Smooth muscle cell (in vitro differentiated cells): Measurements from ENCODE around the gene NCOA7. TPM values are rescaled to one million over a fixed set of nuclear protein-coding genes. Genes with fewer than 3 reads are reported as not detected.
A peak's percentile ranks its signal among the peaks of the same experiment; 100 is the strongest.

ENCODE experiments used
- DNase-seq: peaks from one replicate; lab custom pipeline; 2025; ENCODE audit not compliant: unreplicated experiment; lab: John Stamatoyannopoulos, UW
- H2AFZ ChIP-seq: fragments of 200-600 bp; sonication (generic); 2 replicates; pipeline ENCODE4 v1.6.0; 2016; ENCODE audit warnings: antibody characterized with exemption, low read depth, mild to moderate bottlenecking
- H3F3A ChIP-seq: fragments of 200-600 bp; sonication (generic); 2 replicates; pipeline ENCODE4 v1.6.0; 2017; ENCODE audit warnings: antibody characterized with exemption, low read depth
- H3K27ac ChIP-seq: fragments of 200-600 bp; sonication (generic); 2 replicates; pipeline ENCODE4 v1.5.1; 2016; ENCODE audit warnings: low read depth, mild to moderate bottlenecking
- H3K27me3 ChIP-seq: fragments of 200-600 bp; sonication (generic); 2 replicates; pipeline ENCODE4 v1.6.1; 2016; ENCODE audit warnings: low read depth, mild to moderate bottlenecking
- H3K36me3 ChIP-seq: fragments of 200-600 bp; sonication (generic); 2 replicates; pipeline ENCODE4 v1.5.1; 2016; ENCODE audit warnings: low read depth
- H3K4me1 ChIP-seq: fragments of 200-600 bp; sonication (generic); 2 replicates; pipeline ENCODE4 v1.5.1; 2016; ENCODE audit warnings: low read depth
- H3K4me2 ChIP-seq: fragments of 200-600 bp; sonication (generic); 2 replicates; pipeline ENCODE4 v1.6.0; 2016; ENCODE audit warnings: mild to moderate bottlenecking
- H3K4me3 ChIP-seq: fragments of 200-600 bp; sonication (generic); 2 replicates; pipeline ENCODE4 v1.5.1; 2016; ENCODE audit warnings: mild to moderate bottlenecking
- H3K79me2 ChIP-seq: fragments of 200-600 bp; sonication (generic); 2 replicates; pipeline ENCODE4 v1.6.0; 2016; ENCODE audit warnings: low read depth, mild to moderate bottlenecking
- H3K9ac ChIP-seq: fragments of 200-600 bp; sonication (generic); 2 replicates; pipeline ENCODE4 v1.6.0; 2016; ENCODE audit warnings: low read depth
- H3K9me3 ChIP-seq: fragments of 200-600 bp; sonication (generic); replicated peaks from 2 replicates; pipeline ENCODE4 v1.5.1; 2016; ENCODE audit warnings: low read depth
- H4K20me1 ChIP-seq: fragments of 200-600 bp; sonication (generic); 2 replicates; pipeline ENCODE4 v1.6.0; 2016; ENCODE audit warnings: low read depth
- CTCF ChIP-seq: fragments of 200-600 bp; sonication (generic); IDR thresholded peaks from 2 replicates; pipeline ENCODE4 v1.5.1; 2017; ENCODE audit warnings: borderline replicate concordance, mild to moderate bottlenecking, antibody characterized with exemption; ENCODE audit not compliant: insufficient read depth, poor library complexity, severe bottlenecking
- WGBS: methylation state at CpG from one replicate; pipeline ENCODE4 v1.1.7; 2016; ENCODE audit warnings: low lambda C conversion rate; 5-methylcytosine and 5-hydroxymethylcytosine counted together
- polyA plus RNA-seq: library from polyadenylated mRNA; unstranded; fragments of >200 nt; fragmentation: Nextera tagmentation; extraction: Ambion mirVana; gene quantifications from 2 replicates; pipeline ENCODE4 v1.2.1, GENCODE V29; 2016
- total RNA-seq: library from RNA; depleted of rRNA; stranded (reverse); fragments of >200 nt; gene quantifications from 2 replicates; pipeline ENCODE4 v1.2.3, GENCODE V29; 2014

The NCOA7 gene
- total and polyA plus RNA-seq, 2 experiments from 2014 or later = 38.1 to 44.0 TPM

- DNase-seq = no peak
Observed at GRCh38 chr6:125787791-125788190, 3.0 kb upstream of the NCOA7 start.

GRCh38 chr6:125789167-125789566, 1.6 kb upstream of the NCOA7 start:
- 91% methylated on average over 1 of the region's 1 CpG for WGBS
- H3K4me2 ChIP-seq = no peak overlapping the region
- no peaks in the 10 kb centered on the region for H3K9me3 ChIP-seq
- no peak for DNase-seq
- peaks cover 5% of the 10 kb centered on the region for H3K4me1 ChIP-seq
- H3K4me3 ChIP-seq = no peak overlapping the region
- H3F3A ChIP-seq = peaks cover 23% of the 10 kb centered on the region
- H3K9ac ChIP-seq = no peak overlapping the region
- H3K27me3 ChIP-seq = no peaks in the 10 kb centered on the region
- no peaks in the 10 kb centered on the region for H4K20me1 ChIP-seq
- H3K36me3 ChIP-seq = no peaks in the 10 kb centered on the region
- peak overlapping the region; percentile 76 for H3K27ac ChIP-seq
- peaks cover 23% of the 10 kb centered on the region for H3K79me2 ChIP-seq
- H2AFZ ChIP-seq = no peak overlapping the region
- no peak for TF ChIP-seq CTCF

More at GRCh38 chr6:125787791-125788190, 3.0 kb upstream of the NCOA7 start:
- Histone ChIP-seq H3K36me3 (no peaks in the 10 kb centered on the region), H3K4me3 (no peak overlapping the region), H3K79me2 (peaks cover 22% of the 10 kb centered on the region), H3K4me2 (no peak overlapping the region), H4K20me1 (no peaks in the 10 kb centered on the region), H3K4me1 (peaks cover 5% of the 10 kb centered on the region), H3K27ac (no peak overlapping the region), H2AFZ (no peak overlapping the region), H3K9ac (no peak overlapping the region), H3F3A (peaks cover 23% of the 10 kb centered on the region), H3K27me3 (no peaks in the 10 kb centered on the region), H3K9me3 (no peaks in the 10 kb centered on the region)
- 33% methylated on average over 2 of the region's 2 CpGs for WGBS
- TF ChIP-seq CTCF = no peak

GRCh38 chr6:125789576-125790357, 993 bp upstream of the NCOA7 start:
- no peaks in the 10 kb centered on the region for H3K36me3 ChIP-seq
- no peaks in the 10 kb centered on the region for H3K9me3 ChIP-seq
- peak overlapping the region; percentile 84 for H2AFZ ChIP-seq
- peak overlapping the region; percentile 91 for H3K4me2 ChIP-seq
- peaks cover 29% of the 10 kb centered on the region for H3K79me2 ChIP-seq
- H3K4me1 ChIP-seq = peaks cover 5% of the 10 kb centered on the region
- DNase-seq = peak; percentile 38
- H3F3A ChIP-seq = peaks cover 23% of the 10 kb centered on the region
- H3K4me3 ChIP-seq = peak overlapping the region; percentile 91
- H3K9ac ChIP-seq = peak overlapping the region; percentile 47
- WGBS = 6% methylated on average over 19 of the region's 19 CpGs
- H3K27me3 ChIP-seq = no peaks in the 10 kb centered on the region
- peak overlapping the region; percentile 76 for H3K27ac ChIP-seq
- TF ChIP-seq CTCF = no peak
- H4K20me1 ChIP-seq = no peaks in the 10 kb centered on the region
